GM06990 (cell line): Measurements from ENCODE around the gene SLC25A33.

ENCODE experiments used
- DNase-seq: peaks from one replicate; pipeline ENCODE4 v3.0.0-alpha.2; 2011; ENCODE audit not compliant: insufficient read length; ENCODE audit errors: extremely low read depth
- H3K27me3 ChIP-seq: replicated peaks from 2 replicates; pipeline ENCODE4 v1.6.0; 2011; ENCODE audit warnings: low read length; ENCODE audit not compliant: control insufficient read depth, insufficient read depth
- H3K36me3 ChIP-seq: 2 replicates; pipeline ENCODE4 v1.5.1; 2011; ENCODE audit warnings: low read length; ENCODE audit not compliant: control insufficient read depth, insufficient read depth
- H3K4me3 ChIP-seq: replicated peaks from 2 replicates; pipeline ENCODE4 v1.5.1; 2011; ENCODE audit warnings: low read depth, mild to moderate bottlenecking, control low read depth, low read length
- TF ChIP-seq, protein P1 (sequence below): IDR thresholded peaks from 2 replicates; pipeline ENCODE4 v1.5.1; 2011; ENCODE audit warnings: low read length, control low read depth, mild to moderate bottlenecking, inconsistent platforms; ENCODE audit not compliant: insufficient read depth, poor library complexity, severe bottlenecking

The SLC25A33 gene, protein sequence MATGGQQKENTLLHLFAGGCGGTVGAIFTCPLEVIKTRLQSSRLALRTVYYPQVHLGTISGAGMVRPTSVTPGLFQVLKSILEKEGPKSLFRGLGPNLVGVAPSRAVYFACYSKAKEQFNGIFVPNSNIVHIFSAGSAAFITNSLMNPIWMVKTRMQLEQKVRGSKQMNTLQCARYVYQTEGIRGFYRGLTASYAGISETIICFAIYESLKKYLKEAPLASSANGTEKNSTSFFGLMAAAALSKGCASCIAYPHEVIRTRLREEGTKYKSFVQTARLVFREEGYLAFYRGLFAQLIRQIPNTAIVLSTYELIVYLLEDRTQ

DNA sequence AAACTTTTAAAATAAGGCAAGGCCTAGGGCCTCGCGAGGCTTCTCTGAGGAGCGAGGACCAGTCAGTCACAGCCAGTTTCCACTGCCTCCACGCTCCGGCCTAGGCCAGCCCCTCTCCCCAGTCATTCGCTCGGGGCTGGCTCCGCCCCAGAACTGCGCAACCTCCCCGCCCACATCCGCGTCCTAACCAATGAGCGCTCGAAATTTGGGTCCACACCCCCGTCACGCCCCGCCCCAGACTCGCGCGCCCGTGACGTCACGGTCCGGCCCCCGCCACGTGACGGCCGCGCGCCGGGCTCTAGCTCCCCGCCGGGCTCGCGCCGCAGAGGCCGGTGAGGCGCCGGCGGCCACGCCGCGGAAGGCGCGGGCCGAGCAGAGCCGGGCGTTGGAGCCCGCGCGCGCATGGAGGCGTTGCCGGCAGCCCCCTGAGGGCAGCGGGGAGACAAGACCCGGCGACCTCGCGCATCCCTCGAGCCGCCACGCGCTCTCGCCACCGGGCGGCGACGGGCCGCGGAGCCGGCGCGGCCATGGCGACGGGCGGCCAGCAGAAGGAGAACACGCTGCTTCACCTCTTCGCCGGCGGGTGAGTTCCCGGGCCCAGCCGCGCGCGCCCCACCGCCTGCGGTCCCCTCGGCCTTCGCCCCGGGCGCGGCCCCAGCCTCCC is at the start of gene SLC25A33:
Gene SLC25A33, plus strand, starts transcription at position 301 of the 664 bp plus-strand sequence. Its CDS starts 227 bp downstream, at position 528.
- peak; percentile 97 for DNase-seq
- TF ChIP-seq, protein P1, sequence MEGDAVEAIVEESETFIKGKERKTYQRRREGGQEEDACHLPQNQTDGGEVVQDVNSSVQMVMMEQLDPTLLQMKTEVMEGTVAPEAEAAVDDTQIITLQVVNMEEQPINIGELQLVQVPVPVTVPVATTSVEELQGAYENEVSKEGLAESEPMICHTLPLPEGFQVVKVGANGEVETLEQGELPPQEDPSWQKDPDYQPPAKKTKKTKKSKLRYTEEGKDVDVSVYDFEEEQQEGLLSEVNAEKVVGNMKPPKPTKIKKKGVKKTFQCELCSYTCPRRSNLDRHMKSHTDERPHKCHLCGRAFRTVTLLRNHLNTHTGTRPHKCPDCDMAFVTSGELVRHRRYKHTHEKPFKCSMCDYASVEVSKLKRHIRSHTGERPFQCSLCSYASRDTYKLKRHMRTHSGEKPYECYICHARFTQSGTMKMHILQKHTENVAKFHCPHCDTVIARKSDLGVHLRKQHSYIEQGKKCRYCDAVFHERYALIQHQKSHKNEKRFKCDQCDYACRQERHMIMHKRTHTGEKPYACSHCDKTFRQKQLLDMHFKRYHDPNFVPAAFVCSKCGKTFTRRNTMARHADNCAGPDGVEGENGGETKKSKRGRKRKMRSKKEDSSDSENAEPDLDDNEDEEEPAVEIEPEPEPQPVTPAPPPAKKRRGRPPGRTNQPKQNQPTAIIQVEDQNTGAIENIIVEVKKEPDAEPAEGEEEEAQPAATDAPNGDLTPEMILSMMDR, result no peak
- Histone ChIP-seq H3K36me3 (no peaks in the 10 kb centered on the region; the same call in 1 of the 2 replicates), H3K4me3 (peak within 1 kb of the TSS; percentile 91), H3K27me3 (no peaks in the 10 kb centered on the region)

DNA sequence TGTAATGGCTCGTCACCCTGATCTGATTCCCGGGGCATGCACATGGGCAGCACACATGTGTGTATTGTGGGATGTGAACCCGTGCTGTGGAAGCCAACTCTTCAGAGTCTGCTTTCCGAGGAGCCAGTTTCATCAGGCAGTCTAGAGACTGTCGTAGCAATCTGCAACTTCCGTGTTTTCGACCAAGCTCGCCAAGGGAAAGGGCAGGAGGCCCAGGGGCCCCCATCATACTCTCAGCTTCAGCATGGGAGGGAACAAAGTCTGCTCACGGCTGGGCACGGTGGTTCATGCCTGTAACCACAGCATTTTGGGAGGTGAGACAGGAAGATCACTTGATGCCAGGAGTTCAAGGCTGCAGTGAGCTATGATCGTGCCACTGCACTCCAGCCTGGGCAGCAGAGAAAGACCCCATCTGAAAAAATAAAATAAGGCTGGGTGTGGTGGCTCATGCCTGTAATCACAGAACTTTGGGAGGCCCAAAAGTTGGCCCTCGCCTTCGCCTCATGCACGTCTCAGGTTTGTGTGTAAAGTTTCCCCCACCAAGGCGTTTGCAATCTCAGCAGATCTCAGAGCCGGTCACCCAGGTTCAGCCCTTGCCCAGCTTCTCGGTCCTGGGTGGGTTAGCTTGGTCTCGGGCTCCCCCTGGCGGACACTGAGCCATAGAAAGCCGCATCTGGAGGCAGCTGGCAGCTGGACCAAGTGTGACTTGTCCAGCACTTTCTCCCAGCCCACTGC is 48.5 kb upstream of the SLC25A33 start:
- Histone ChIP-seq H3K27me3 (no peaks in the 10 kb centered on the region), H3K4me3 (no peak overlapping the region), H3K36me3 (no peaks in the 10 kb centered on the region)
- TF ChIP-seq, protein P1, result peak; percentile 90
- peak; percentile 68 for DNase-seq

DNA sequence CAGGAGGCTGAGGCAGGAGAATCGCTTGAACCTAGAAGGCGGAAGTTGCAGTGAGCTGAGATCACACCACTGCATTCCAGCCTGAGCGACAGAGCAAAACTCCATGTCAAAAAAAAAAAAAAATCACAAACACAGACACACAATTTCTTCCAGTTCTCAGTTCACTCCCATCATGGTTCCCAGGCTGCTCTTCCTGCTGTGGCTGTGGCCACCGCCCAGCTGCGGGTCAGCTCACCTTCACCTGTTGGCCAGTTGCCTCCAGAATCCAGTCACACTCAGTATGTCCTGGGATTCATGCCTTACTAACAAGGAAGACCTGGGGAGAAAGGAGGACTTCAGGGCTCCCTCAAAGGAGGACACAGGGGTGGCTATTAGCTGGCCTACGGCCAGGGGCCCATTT is 45.9 kb upstream of the SLC25A33 start:
- Histone ChIP-seq H3K36me3 (no peaks in the 10 kb centered on the region), H3K4me3 (no peak overlapping the region), H3K27me3 (no peaks in the 10 kb centered on the region)
- TF ChIP-seq, protein P1, result no peak
- DNase-seq, result no peak

DNA sequence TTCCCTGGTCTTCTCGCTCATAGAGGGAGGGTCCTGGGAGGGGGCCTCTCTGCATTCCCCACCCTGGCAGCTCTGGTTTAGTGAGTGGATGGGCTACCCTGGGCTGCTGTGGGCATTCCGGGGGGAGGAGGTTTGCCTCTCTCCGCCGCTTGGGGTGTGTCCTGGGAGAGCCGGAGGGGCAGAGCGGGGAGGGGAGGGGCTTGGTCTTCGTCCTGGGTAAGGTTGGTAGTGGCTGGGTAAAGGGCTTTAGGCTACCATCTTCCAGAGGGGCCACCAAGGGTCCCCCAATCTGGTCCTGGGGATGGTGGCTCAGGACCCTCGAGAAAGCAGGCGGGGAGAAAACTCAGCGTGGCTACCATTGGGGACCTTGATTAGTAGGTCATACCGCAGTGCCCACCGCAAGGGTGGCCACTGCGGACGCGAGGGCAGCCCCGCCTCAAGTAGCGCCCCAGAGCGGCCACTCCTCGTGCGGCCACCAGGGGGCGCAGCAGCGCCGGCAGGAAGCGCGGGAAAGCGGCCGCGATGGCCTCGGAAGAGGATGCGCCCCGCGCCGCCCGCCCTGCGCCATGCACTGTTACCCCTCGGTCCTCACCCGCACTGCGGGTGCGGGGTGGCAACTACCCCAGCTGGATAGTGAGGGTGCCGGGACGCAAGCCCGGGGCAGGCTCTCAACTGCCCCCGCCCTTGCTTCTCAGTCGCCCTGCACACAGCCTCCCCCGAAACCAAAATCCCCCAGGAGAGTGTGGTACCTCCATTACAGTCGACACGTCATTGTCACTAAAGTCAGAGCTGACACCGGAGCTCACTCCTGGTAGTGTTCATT is 44.1 kb upstream of the SLC25A33 start:
- peak overlapping the region; percentile 45 for H3K4me3 ChIP-seq
- TF ChIP-seq, protein P1, result peak; percentile 84

DNA sequence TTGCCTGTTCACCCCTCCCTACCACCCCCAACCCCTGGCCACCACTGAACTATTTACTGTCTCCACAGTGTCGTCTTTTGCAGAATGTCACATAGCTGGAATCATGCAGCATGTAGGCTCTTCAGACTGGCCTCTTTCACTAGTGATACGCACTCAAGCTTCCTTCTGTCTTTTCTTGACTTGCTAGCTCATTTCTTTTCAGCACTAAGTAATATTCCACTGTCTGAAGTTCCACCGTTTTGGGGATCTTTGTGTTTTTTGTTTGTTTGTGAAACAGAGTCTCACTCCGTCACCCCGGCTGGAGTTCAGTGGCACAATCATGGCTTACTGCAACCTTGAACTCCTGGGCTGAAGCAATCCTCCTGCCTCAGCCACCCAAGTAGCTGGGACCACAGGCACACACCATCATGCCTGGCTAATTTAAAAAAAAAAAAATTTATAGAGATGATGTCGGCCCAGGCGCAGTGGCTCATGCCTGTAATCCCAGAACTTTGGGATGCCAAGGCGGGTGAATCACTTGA is 43.4 kb upstream of the SLC25A33 start:
- no peak overlapping the region for H3K4me3 ChIP-seq
- no peaks in the 10 kb centered on the region for H3K27me3 ChIP-seq
- no peaks in the 10 kb centered on the region for H3K36me3 ChIP-seq
- no peak for DNase-seq
- TF ChIP-seq, protein P1, result no peak

More for the DNA sequence above, 44.1 kb upstream of the SLC25A33 start:
- peak; percentile 79 for DNase-seq
- Histone ChIP-seq H3K27me3 (no peaks in the 10 kb centered on the region), H3K36me3 (no peaks in the 10 kb centered on the region)
